Activated CD8-positive, alpha-beta memory T cell treated with anti-CD3 and anti-CD28 coated beads for 48 hours (primary cell): ENCODE measurements around the gene FAM43A.
A peak's percentile ranks its signal among the peaks of the same experiment; 100 is the strongest.

Experiments used
- DNase-seq, 3 experiments: peaks; one replicate each; pipeline ENCODE4 v3.0.0-alpha.2; 2020; ENCODE audit warnings: low read depth in 2 of 3, low spot score in 2 of 3

FAM43A gene

GRCh38 chr3:194675680-194676079, 10.0 kb upstream of the FAM43A start:
- no peak for DNase-seq

- no peak for DNase-seq
Measured at GRCh38 chr3:194676471-194676870, 9.2 kb upstream of the FAM43A start.

GRCh38 chr3:194680888-194681615, 4.6 kb upstream of the FAM43A start:
- no peak for DNase-seq

GRCh38 chr3:194682189-194682693, 3.4 kb upstream of the FAM43A start:
- no peak for DNase-seq

GRCh38 chr3:194682694-194683310, 2.9 kb upstream of the FAM43A start:
- peak; percentile 21 to 28 (median 27) for DNase-seq

GRCh38 chr3:194683380-194683779, 2.3 kb upstream of the FAM43A start:
- no peak for DNase-seq

- no peak for DNase-seq
Measured at GRCh38 chr3:194685065-194685717, 492 bp upstream of the FAM43A start.

- DNase-seq: no peak
Measured at GRCh38 chr3:194686414-194686815, 732 bp downstream of the FAM43A start.

- DNase-seq: peak in 1 of 3 experiments; percentile 23
Measured at GRCh38 chr3:194686816-194687637, 1.3 kb downstream of the FAM43A start.

- peak; percentile 57 to 59 (median 59) for DNase-seq
Measured at GRCh38 chr3:194687638-194688199, 2.0 kb downstream of the FAM43A start.

GRCh38 chr3:194688200-194688740, 2.6 kb downstream of the FAM43A start:
- DNase-seq: no peak

GRCh38 chr3:194688946-194689345, 3.3 kb downstream of the FAM43A start:
- DNase-seq: no peak

GRCh38 chr3:194689493-194689944, 3.8 kb downstream of the FAM43A start:
- DNase-seq: no peak

GRCh38 chr3:194690501-194691372, 5.1 kb downstream of the FAM43A start:
- DNase-seq: no peak

GRCh38 chr3:194691481-194692283, 6.0 kb downstream of the FAM43A start:
- DNase-seq: no peak

- DNase-seq: no peak
Measured at GRCh38 chr3:194696702-194697101, 11.0 kb downstream of the FAM43A start.

- DNase-seq: no peak
Measured at GRCh38 chr3:194702545-194702944, 16.9 kb downstream of the FAM43A start.

- DNase-seq: no peak
Measured at GRCh38 chr3:194705227-194705626, 19.5 kb downstream of the FAM43A start.

GRCh38 chr3:194705761-194706160, 20.1 kb downstream of the FAM43A start:
- no peak for DNase-seq
